HG02798 (cell line): ENCODE data around the gene SHISA8.

ENCODE experiments used
- ATAC-seq: cut with Tn5 transposase; IDR thresholded peaks from one replicate; pipeline ENCODE4 v1.9.1; 2021; ENCODE audit warnings: mild to moderate bottlenecking; ENCODE audit not compliant: unreplicated experiment, poor library complexity

SHISA8 gene

DNA sequence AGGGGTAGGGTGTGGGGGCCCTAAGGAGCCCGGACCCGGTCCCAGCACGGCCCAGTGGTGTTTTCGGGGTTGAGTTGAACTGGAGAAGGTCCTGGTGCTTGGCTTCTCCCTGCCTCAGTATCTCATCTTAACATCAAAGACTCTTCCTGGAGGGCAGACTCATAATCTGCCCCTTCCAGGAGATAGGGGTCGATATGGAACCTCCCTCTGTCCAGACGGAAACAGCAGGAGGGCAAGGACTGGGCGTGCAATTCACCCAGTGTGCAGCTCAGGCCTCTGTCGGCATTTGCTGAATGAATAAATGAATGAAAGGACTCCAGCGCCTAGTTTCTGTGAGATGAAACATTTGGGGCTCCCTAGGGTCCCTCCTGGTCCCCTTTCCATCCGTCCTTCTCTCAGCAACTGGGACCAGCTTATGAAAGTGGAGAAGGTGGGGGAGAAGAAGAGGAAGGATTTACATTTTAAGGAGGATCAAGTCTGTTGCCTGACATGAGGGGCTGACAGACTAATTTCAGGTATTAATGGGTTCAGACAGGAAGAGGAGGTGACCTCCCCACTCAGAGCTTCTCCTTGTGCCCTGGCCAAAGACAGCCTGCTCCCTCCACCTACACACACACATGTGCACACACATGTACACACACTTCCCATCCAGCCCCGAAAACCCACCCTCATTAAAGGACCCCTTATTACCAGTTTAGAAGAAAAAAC, 1.1 kb upstream of the SHISA8 start:
- no peak for ATAC-seq

DNA sequence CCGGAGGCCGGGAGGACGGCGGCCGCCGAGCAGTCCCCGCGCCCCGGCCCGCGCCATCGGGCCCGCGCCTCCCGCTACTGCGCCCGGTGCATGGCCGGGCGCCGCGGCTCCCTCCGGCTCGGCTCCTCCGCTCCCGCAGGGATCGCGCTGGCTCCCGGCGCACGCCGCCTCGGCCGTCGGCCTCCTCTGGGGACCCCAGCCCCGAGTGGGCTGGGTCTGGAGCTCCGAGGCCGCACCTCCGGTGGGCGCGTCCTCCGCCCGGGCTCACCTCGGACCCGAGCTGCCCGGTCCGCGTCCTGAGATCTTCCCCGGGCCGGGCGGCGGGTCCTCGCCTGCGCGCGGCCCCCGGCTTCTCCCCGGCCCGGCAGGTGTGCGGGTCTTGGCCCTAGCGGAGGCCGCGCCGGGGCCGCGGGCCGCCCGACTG, 251 bp downstream of the SHISA8 start:
- ATAC-seq = peak; percentile 5

GRCh38 chr22:41913842-41914534, 886 bp downstream of the SHISA8 start:
- no peak for ATAC-seq

GRCh38 chr22:41913040-41913719, 1.7 kb downstream of the SHISA8 start:
- ATAC-seq = no peak

DNA sequence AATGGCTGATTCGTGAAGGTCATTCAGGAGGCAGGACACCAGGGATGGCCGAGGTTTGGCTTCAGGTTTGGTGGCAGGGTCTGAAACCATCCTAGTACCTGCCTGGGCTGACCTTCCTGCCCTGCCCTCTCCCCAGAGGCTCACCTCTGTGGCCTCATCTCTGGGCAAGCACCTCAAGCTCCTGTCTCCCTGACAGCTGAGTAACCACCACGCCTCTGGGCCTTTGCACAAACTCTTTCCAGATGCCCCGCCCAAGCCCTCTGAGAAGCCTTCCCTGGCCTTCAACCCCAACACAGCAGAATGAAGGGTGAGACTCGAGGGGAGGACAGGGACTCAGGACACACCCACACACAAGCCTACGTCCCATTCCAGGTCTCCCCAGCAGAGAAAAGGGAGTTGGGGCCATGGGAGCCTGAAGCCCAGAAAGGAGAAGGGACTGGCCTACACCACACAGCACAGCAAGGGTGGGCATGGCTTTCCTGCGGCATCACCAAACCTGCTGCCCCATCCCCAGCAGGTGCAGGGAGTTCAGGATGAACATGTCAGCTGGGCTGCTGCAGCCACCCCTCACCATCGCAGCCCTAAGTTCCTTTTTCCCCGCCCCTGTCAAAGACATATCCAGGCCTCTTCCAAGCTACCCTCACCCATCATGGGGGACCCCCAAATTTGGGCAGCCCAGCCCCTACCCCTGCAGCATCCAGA, 2.4 kb downstream of the SHISA8 start:
- no peak for ATAC-seq

- no peak for ATAC-seq
These were observed 3.8 kb downstream of the SHISA8 start for GRCh38 chr22:41911001-41911611.

DNA sequence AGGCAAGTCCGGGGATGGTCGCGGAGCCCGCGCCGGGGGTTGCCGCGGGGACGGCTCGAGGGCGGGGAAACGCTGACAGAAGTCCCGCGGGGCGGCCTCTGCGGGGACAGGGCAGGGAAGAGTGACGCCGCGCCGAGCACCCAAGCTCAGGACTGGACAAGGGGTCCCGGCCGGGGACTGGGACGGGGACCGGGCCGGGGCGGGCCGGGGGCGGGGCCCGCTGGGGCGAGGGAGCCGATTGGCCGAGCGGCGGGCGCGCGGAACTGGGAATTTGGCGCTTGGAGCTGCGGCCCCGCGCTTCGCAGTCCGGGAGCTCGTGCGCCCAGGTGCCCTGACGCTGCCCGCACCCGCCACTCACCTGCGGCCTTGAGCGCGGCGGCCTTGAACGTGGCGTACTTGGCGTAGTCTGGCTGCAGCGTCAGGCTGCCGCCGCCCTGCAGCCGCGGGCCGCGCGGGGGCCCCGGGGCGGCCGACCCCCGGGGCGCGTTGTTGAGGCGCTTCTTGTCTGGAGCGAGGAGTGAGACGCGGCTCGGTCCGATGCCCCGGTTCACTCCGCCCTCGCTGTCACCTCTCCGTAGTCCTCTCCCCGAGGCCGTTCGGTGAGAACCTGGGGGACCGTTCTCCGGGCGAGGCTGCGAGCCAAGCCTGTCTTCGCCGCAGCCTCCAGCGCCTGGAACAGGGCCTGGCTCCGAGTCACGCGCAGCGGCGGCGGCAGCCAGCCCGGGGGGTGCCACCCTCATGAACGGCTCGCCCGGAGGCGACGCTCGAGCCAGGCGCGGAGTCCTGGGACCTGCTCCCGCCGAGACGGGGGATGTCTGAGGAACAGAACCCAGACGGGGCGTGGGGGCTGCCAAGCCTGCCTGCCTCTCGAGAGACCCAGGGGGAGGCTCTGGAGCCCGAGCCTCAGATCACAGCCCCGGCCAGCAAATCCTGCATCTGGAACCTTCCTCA, 4.5 kb downstream of the SHISA8 start:
- no peak for ATAC-seq

DNA sequence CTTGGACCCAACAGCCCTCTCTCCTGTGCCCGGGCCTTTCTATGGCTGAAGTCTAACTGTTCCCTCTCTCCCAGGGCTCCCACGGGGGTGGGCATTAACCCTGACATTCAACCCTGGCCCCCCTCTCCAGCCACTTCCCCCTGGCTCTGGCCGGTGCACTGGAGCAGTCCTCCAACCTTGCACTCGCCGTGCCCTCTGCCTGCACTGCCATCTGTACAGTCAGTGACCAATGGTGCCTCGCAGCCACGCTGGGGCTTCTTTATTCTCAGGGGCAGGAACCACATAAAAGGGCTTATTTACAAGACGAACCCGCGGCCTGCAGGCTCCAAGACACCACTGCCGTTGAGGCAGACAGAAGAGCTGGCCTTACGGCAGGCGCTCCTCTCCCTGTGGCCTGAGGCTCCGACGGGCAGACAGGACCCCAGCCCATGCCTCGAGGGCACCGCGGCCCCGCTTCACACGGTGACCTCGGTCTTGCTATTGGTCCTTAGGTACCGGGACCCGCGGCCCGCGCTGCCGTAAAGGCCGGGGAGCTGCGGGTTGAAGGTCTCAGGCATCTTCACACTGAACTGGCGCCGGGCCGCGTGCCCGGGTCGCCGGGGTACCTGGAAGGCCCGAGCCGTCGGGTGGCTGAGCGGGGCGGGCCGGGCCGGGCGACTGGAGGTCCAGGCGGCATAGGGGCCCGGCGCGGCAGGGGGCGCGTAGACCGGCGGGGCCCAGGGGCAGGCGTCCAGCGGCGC, 5.4 kb downstream of the SHISA8 start:
- ATAC-seq = no peak

DNA sequence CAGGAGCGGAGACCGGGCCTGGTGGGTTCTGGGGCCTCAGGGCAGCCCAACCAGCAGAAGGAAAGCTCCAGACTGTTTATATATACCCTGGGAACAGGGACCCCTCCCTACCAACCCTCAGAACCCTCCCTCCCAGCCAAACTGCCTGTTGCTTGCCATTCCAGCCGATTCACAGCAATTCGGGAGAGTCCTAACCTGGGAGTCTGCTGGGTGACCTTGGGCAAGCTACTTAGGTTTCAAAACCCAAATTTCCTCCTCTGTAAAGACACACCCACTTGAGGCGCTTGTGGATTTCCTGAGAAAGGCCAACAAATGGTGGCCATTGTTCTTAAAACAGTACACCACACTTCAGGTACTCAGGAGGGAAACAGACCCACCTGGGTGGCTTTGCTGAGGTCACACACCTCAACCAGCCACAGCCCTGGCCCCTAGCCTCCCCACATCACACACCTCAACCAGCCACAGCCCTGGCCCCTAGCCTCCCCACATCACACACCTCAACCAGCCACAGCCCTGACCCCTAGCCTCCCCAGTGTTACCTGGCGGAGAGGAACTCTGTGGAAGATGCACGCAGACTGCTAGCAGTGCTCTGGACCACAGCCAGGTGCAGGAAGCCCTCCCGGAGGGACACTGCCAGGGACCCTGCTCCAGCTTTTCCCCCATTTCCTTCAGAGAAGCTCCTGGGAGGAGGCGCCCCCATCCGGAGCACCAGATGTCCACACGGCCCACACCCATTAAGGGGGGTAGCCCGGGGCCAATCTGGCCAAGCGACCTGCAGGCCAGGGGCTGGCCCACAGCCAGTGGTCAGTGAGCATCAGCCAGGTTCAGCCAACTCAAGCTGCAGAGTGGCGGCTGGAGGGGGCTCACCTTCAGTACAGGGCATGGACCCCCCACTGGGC, 6.2 kb downstream of the SHISA8 start:
- ATAC-seq = no peak

GRCh38 chr22:41907436-41908401, 7.2 kb downstream of the SHISA8 start:
- ATAC-seq = no peak

- ATAC-seq = no peak
These were observed 8.1 kb downstream of the SHISA8 start for GRCh38 chr22:41906822-41907221.

DNA sequence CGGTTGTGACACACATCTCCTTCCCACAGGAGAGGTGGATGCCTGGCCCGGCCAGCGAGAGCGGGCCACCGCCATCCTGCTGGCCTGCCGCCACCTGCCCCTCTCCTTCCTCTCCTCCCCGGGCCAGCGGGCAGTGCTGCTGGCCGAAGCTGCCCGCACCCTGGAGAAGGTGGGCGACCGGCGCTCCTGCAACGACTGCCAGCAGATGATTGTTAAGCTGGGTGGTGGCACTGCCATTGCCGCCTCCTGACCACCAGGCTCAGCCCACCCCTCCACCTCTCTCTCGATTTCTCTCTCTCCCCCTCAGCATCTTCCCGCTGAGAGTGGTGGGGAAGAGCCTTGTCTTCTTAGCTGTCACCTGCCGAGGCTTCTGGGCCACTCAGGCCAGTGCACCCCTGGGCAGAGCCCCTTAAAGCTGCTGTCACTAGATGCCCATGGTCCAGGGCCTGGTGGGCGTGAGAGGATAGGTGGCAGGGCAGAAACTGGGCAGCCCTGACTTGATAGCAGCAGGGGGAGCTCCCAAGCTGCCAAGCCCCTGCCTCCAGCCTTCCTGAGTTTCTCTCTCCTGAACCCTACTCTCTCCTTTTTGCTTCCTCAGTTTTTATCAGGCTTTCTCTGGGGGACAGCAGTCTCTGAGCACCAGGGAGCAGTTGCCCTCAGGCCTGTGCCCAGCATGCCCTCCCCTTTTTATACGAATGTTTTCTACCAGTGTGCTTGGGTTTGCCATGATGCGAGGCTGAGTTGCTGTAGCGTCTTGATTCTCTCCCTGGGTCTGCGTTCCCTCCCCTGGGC, 9.3 kb downstream of the SHISA8 start:
- ATAC-seq = no peak

- no peak for ATAC-seq
These were observed 10.1 kb downstream of the SHISA8 start for GRCh38 chr22:41904450-41905410.

DNA sequence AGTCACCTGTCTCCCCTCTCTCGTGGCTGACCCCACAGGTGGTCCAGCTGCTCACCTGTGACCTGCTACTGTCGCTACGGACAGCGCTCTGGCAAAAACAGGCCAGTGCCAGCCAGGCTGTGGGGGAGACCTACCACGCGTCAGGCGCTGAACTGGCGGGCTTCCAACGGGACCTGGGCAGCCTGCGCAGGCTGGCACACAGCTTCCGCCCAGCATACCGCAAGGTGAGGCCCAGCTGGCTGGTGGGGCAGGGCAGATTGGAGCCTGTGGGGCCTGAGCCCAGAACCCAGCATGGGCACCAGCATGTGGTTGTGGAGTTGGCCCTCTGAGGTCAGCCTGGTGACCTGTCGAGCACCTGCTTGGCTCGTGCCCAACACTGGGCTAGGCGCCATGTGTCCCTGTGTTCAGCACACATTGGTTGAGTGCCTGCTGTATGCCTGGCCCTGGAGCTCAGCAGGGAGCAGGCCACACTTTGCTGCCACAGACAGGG, 11.9 kb downstream of the SHISA8 start:
- no peak for ATAC-seq
